Erythroblast (primary cell): ENCODE results near the gene CAMK4.

ENCODE experiments used
- GATA1 ChIP-seq: IDR thresholded peaks from 2 replicates; pipeline ENCODE4 v1.6.1; 2011; ENCODE audit warnings: low read depth, mild to moderate bottlenecking, control low read depth, low read length, moderate library complexity
- POLR2A ChIP-seq: IDR thresholded peaks from 2 replicates; pipeline ENCODE4 v1.6.1; 2011; ENCODE audit warnings: mild to moderate bottlenecking, low read length

GRCh38 chr5:111375645-111376044 is 151.5 kb downstream of the CAMK4 start:
- no peak for TF ChIP-seq POLR2A
- no peak for TF ChIP-seq GATA1
